OCI-LY1 (cell line): ENCODE results near the gene TMEM176A.

ENCODE experiments used
- EZH2 ChIP-seq: fragments of 200-600 bp; sonication (generic), shearing (Covaris generic); IDR thresholded peaks from 2 replicates; pipeline ENCODE4 v1.8.0; 2017; ENCODE audit warnings: borderline replicate concordance, mixed run types, mild to moderate bottlenecking, antibody characterized with exemption, low read length, moderate library complexity, mixed read lengths
- TF ChIP-seq, protein P1 (sequence below): fragments of 200-600 bp; sonication (generic), shearing (Covaris generic); IDR thresholded peaks from 2 replicates; pipeline ENCODE4 v1.5.1; 2017; ENCODE audit warnings: mild to moderate bottlenecking, antibody characterized with exemption, low read length, moderate library complexity, mixed read lengths

DNA sequence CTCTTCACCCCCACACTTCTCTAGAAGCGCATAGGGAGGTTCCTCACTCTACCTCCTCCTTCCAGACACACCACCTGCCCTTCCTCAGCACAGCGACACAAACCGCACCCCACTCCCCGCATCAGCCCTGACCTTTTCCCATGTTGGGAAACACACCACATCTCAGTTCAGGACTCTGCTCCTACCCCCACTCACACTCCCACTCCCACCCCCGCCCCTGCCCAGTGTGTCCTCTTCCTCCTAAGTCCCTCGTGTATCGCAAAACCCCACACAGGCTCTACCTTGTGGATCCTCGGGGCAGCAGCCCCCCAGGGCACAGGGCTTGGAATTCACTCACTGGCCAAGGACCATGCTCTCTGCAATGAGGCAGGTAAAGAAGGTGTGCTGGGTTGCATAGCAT, 47.5 kb downstream of the TMEM176A start:
- TF ChIP-seq, protein P1, sequence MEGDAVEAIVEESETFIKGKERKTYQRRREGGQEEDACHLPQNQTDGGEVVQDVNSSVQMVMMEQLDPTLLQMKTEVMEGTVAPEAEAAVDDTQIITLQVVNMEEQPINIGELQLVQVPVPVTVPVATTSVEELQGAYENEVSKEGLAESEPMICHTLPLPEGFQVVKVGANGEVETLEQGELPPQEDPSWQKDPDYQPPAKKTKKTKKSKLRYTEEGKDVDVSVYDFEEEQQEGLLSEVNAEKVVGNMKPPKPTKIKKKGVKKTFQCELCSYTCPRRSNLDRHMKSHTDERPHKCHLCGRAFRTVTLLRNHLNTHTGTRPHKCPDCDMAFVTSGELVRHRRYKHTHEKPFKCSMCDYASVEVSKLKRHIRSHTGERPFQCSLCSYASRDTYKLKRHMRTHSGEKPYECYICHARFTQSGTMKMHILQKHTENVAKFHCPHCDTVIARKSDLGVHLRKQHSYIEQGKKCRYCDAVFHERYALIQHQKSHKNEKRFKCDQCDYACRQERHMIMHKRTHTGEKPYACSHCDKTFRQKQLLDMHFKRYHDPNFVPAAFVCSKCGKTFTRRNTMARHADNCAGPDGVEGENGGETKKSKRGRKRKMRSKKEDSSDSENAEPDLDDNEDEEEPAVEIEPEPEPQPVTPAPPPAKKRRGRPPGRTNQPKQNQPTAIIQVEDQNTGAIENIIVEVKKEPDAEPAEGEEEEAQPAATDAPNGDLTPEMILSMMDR = no peak
- TF ChIP-seq EZH2 = no peak
